ENCODE data around the gene PSMB7.
"Not testable (repeated sequence)": the region's sequence is repeated elsewhere in the genome, so short reads cannot be mapped to it uniquely, and the experiment has no call there.

Gene PSMB7

DNA sequence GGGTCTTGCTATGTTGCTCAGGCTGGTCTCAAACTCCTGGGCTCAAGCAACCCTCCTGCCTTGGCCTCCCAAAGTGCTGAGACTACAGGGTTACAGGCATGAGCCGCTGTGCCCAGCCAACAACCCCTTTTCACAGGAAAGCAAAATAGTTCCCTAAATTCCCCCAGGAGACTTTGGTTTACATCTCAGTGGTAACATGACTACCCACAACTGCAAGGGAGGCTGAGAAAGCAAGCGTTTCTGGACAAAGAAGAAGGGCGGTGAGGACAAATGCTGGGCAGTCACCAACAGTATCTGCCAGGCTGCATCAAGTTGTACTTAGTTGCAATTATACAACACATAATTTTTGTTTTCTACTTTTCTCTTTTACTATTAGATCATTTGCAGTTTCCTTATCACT lies 27.6 kb upstream of the PSMB7 start:
- no peak for DNase-seq

DNA sequence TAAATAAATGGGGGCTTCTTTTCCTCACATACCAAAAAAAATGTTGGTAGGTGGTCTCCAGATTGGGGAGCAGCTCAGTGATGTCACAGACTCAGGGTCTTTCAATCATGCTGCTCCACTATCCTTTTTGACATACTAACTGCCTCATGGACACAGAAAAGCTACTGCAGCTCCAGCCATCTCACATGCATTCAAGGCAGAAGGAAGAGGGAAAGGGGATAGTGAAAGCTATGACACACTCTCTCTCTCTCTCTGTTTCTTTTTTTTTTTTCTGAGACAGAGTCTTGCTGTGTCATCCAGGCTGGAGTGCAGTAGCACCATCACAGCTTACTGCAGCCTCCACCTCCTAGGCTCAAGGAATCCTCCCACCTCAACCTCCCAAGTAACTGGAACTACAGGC lies 27.1 kb upstream of the PSMB7 start:
- DNase-seq, result no peak

DNA sequence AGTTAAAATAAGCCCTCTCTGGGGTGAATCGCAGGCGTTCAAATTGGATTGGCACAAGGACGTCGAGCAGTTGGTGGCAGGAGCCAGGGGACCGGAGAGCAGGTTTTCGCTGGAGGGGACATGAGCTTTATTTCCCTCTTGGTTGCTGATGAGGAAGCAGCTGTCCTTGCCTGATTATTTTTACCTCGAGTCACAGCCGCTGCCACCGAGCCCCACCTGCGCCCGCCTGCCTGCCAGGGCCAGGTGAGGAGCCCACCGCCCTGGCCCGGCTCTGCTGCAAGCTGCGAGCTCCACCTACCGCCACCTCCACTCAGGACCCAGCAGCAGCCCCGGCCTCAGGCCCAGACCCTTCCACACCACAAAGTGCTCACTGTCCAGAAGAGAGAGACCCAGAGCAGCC lies 26.0 kb upstream of the PSMB7 start:
- DNase-seq, result no peak

DNA sequence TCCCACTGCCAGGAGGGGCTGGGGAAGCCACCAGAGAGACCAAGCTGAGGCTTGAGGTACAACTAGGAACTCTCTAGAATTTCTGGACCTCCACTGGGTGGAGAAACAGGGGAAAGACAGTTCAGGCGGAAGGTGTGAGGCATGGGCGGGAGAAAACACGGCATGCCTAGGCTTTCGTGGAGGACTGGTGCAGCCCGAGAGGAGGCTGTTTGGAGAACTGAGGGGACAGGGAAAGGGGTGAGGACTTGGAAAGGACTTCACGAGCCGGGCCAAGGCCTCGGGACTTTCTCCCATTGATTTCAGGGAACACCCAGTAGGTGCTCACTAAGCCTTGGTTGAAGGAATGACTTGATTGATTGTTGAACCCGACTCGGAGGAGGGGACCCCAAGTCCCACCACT lies 25.5 kb upstream of the PSMB7 start:
- DNase-seq, result no peak

DNA sequence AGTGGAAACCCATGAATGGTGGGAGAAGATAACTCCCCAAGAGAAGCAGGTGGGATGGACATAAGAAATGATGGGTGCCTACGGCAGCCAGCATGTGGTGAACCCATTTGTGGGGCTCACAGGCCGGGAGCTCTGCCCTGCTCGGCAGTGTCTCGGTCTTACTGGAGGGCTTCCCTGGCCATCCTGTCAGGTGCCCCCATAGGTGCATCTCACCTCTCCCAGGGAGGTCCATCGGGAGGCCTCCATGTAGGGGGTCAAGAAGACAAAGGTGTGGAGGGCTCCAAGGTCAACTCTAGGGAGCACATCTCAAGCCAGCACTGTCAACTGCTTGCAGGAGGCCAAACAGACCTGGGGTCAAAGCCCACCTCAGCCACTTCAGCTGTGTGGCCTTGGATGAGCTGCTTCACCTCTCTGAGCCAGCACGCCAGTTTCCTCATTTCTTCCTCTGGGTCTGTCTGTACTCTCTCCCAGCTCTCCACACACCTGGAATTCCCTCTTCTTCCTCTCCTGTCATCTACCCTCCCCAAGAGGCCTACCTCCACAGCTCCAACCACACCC lies 24.5 kb upstream of the PSMB7 start:
- no peak for DNase-seq

DNA sequence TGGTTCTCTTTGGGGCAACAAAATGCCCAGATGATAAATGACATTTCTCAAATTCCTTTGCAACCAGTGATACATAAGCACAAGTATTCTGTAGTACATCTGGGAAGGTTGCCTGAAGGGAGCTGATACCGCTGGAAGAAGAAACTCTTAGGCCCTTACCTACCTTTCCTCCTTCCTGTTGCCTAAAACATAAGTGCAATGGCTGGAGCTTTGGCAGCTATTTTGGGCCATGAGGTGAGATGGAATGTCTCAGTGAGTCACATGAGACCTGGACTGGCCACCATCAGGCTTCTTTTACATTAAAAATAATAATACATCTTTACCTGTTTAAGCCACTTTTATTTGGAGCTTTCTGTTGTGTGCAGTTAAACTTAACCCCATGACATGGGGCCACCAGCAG lies 23.8 kb upstream of the PSMB7 start:
- no peak for DNase-seq

DNA sequence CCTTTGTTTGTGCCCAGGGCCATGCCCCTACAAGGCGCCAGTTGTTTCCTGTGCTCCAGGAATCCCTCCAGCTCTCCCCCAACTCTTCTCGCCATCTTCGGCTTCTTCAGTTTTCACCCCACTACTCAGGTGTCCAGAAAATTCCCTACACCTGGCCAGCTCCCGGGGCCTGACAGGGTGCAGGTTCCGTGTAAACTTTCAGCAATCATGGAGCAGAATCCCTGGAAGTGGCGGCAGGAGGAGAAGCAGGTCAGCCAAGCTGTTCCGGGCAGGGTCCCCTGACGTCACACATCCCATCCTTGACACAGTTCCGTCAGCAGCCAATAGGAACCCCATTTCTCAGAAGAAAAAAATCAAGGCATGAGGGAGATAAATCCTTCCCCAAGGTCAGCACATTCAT lies 22.8 kb upstream of the PSMB7 start:
- no peak for DNase-seq

DNA sequence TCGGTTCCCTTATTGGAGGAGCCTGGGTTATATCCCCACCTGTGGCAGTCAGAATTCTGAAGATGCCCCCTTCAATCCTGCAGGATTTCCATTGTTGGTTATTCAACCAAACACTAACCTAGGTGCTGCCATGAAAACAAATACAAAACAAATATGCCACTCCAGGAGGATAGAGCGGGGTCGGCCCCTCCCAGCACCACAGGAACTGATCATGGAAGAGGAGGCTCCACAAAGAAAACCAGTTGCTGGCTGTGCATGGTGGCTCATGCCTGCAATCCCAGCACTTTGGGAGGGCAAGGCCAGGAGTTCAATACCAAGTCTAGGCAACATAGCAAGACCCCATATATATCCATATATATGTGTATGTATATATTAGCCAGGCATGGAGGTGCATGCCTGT lies 21.8 kb upstream of the PSMB7 start:
- no peak for DNase-seq

DNA sequence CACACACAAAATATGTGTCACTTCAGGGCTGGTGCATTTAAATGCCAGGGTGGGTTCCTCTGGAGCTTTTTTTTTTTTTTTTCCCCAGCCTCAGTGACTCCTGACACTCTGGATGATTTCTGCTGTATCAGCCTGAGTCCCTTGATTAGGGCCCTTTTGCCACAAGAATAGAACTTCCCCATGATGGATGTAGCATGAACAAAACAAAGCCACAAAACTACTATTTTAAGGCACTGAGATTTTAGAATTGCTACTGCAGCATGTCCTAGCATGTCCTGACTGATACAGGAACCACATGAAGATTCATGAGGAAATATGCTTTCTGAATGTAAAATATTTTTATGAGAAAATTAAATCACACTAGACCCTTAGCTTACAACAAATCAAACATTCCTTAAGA lies 21.1 kb upstream of the PSMB7 start:
- DNase-seq, result no peak

DNA sequence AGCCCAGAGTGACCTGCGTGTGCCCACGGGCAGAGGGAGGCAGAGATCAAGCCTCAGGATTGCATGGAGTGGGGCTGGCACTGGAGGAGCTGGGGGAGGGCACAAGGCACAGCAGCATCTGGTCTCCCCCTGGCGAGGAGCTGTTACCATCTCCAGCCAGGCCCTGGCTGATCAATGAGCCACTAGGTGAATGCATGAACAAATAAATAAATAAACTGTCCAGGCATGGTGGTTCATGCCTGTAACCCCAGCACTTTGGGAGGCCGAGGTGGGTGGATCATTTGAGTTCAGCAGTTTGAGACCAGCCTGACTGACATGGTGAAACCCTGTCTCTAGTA lies 14.3 kb upstream of the PSMB7 start:
- DNase-seq, result no peak

DNA sequence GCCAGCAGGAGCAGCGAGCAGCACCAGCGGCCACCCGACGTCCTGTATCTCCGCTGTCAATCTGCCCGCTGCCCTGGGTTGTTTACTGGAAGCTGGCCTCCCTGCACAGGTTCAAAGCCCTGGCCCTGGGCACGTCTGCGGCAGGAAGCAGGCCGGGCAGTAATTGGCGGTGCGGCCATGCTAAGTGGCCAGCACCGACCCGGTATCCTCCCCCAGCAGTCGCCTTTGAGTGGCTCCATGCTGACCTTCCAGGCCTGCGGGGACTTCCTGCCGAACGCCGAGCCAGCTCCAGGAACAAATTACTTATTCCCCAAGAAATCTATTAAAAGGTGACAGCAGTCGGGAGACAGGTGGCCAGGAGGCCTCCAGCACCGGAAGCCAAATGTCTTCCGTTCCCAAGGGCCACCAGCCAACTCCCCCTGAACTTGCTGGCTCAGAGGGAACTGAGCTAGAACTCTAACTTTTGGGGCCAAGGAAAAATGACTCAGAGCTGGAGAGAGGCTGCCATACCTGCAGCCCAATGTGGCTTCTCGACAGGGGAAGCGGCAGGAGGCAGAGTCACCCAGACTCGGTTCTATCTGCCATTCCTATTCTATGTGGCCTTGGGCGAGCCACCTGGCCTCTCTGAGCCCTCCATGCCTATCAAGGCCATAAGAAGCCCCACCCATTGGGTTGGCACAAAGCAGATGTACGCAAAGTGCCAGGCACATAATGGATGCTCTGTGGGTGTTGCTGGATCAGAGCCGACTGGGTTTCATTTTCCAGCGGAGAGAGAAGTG lies 13.7 kb upstream of the PSMB7 start:
- DNase-seq, result no peak

DNA sequence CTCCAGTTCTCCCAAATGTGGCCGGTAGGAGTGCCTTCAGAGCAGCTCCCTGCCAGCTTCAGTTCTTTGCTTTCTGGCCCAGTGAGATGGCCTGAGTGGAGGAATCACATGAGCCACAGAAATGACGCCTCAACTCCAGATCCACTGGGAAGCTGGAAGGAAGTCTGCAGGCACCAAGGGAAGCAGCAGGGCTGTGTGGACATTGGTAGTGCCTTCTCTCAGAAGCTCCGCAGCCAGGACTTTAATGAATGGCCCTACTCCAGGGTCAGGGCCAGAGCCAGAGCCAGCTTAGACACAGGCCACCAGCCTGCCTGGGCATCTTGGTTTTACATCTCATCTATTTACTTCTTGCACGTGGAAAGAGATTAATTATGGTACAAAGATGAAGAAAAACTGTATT lies 12.0 kb upstream of the PSMB7 start:
- no peak for DNase-seq

DNA sequence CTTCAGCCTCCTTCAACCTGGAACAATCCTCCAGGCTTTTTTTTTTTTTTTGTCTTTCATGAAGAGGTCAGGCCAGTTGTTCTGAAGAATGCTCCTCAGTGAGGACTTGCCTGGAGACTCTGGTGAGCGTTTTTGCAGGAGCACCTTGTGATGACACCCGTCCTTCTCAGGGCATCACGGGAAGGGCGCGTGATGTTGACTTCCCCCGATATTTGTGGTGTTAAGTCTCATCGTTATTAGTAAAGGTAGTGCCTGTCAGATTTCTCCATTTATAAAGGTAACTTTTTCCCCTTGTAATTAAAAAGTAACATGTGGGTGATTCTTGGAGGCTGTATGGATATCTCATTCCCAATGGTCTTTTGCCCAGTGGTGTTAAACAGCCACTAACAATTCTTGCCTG lies 11.1 kb upstream of the PSMB7 start:
- DNase-seq, result no peak

DNA sequence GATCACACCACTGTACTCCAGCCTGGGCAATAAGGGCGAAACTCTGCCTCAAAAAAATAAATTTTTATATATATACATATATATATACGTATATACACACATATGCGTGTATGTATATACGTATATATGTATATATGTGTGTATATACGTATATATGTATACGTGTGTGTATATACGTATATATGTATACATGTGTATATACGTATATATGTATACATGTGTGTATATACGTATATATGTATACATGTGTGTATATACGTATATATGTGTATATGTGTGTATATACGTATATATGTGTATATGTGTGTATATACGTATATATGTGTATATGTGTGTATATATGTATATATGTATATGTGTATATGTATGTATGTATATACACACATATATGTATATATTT lies 10.5 kb upstream of the PSMB7 start:
- DNase-seq, result not testable (repeated sequence)

DNA sequence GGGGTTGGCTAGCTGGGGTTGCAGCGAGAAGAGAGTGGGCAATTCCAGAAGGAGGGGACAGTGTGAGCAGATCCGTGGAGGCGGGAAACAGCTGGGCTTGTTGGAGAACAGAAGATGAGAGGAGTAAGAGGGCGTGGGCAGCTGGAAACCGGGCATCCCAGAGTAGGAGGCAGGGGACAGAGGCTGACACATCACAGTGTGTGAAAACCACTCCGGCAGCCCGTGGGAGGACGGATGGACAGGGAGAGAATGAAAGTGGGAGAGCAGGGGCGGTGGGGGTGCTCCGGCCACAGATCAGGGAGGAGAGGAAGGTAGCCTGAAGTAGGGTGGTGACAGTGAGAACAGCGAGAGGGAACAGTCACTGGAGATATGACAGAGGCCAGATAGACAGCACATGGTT lies 8.3 kb upstream of the PSMB7 start:
- DNase-seq, result no peak

DNA sequence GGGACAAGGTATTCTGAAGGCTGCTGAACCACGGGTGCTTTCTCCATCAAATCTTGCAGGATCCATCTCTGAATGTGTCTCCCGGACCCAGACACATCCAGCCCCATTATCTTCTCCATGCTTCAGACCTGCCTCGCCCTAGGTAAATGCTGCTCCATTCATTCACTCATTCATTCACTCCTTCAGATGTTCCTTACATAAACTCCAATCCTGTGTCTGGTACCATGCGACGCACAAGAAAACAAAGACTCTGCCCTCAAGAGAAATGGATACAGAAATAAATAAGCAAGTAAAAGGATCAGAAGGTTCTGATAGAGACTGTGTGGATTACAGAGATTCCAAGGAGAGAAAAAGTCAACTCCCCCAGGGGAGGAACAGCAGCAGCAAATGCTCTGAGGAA lies 7.9 kb upstream of the PSMB7 start:
- DNase-seq, result no peak

DNA sequence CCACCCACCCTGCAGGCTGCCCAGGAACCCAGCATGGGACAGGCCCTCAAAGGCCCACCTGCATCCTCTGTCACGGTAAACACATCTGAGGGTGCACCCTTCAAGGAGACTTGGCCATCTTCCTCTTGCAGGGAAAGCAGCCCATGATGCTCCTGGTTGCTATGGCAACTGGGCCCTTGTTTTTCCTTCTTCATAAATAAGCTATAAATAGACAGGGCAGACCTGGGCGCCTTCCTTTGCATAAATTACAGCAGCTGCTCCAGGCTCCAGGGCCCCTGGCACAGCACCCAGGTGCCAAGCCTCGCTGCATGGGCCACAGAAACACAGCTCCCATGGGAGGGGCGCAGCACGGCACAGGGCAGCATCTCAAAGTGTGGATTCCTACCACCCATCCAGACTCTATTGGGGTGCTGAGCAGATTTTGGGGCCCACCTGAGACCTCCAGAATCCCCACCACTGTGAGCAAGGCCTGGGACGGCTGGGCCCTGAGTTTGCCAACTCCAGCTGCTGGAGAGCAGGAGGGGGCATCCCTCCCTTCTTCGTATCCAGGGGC lies 5.8 kb upstream of the PSMB7 start:
- DNase-seq, result no peak

DNA sequence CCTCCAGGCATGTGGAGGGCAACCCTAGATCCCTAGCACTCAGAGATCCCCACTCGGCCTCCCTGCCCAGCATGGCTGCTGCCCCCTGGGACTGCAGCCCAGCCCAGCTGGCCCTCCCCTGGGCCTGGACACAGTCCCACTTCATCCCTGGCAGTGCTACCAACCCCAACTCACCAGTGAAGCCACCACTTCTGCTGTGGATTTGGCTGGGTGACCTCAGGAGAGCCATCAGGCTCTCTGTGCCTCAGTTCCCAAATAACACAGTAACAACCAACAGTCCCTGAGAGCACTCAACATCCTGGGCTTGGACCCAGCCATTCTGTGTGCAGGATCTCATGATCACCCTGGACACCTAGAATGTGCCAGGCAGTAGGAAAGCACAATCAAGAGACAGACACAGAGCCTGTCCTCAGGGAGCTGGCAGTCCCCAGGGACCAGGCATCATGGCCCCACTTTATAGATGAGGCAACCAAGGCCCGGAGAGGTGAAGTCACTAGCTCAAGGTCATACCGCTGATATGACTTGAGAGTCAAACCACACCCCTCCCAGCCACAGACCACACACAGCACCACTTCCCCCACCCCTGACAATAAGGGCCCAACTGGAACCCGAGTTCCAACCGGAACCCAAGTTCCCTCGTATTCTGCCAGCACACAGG lies 4.7 kb upstream of the PSMB7 start:
- no peak for DNase-seq

DNA sequence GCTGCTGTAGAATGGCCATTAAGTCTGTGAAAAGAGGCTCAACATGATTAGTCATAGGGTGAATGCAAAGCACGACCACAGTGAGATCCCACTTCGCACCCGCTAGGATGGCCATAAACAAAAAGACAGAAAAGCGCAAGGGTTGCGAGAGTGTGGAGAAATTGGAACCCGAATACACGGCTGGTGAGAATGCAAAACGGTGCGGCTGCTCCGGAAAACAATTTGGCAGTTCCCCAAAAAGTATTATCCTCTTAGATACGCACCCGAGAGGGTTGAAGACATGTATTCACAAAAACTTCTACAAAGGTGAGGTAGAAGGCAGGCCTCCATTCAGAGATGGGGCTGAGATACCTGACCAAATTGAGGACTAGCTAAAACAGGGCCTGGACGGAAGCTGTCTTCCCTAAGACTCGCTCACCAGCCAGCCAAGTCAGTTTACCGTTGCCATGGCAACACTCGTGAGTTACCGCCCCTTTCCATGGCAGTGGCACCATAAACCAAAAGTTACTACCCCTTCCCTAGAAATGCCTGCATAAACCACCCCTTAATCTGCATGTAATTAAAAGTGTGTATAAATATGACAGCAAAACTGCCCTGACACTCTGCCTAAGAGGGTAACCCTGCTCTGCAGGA lies 726 bp upstream of the PSMB7 start:
- DNase-seq, result no peak

DNA sequence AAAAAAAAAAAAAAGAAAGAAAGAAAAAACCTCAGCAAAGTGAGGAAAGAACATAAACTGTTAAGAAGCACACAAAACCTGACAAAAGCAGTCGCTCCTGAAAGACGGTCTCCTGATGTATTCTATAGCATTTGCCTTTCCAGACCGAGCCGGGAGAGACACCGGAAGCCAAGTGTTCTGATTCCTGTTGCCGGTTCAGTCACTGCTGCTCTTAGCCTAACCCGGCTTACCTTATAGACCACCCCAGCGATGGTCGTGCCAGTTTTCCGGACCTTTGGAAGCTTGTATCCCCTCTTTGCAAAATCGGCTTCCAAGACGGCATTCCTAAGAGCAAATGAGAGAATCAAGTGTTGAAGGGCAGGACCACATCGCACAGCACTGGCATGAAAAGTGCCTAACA lies 630 bp downstream of the PSMB7 start:
- DNase-seq, result no peak

DNA sequence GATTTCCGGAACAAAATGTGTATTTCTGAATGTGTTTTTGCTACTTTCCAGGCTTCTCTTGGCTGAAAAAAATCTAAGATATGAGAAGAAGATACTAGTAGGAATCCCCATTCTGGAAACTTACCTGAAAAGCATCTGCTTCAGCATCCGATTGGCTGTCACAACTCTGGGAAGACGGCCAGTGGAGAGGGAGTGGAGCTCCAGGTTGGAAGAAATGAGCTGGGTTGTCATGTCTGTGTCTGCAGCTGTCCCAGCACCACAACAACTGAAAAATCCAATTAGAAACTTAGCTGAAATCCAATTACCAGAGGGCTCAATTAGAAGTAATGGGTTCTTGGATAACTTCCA lies 3.0 kb downstream of the PSMB7 start:
- DNase-seq, result no peak

DNA sequence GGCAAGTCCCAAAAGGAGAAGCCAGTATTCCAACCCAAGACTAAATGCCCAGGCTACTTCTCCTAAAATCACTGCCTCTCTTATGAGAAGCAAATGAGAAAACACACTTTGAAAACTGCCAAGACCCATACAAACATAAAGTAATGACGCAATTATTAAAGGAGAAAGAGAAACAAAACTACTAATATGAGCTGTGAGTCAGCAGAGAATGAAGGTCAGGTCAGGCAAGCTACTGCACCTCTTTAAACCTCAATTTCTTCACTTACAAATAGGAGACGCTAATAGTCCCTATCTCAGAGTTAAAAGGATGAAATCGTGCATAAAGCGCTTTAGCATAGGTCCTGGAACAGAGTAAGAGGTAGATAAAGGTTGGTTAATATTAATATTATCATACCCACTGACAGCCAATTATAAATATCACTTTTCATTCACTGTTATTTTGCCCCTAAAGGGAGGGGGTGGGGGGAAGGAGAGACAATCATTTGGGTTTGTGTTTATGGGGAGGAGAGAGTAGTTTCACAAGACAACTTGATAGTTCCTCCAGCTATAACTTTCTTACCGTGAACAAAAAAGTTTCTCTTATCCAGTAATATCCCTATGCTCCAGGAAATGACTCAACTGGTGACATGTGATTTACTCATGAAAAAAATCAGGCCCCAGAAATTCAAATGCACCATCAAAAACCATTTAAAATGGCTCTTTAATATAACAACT lies 3.6 kb downstream of the PSMB7 start:
- no peak for DNase-seq

DNA sequence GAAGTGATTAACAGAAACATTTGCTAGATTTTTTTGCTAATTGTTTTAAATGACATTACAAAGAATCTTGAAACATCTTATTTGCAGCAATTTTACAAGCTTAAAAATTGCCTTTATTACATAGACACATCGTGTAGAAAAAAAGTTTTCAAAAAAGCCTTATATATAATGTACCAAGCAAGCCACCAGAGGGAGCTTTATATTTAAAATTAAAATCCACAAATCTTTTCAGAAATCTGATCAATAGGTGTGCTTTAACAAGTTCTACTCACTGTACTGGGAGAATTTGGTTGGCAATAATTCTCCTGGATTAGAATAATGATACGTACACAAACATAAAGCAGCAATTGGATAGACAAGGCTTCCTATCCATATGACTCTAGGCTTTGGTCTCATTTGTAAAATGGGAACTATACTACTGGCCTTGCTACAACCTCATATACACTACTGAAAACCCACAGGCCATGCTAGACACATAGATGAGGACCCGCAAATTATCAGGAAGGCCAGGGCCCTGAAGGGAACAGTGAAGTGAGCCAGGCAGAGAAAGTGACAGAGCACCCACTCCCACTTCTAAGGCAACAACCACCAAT lies 4.8 kb downstream of the PSMB7 start:
- DNase-seq, result no peak
